HepG2 (cell line): ENCODE results near the gene UBE2S. TPM values are rescaled to one million over a fixed set of nuclear protein-coding genes. Genes with fewer than 3 reads are reported as not detected.

Experiments used
- BORCS8-MEF2B ChIP-seq: sonication (generic); formaldehyde crosslinking; IDR thresholded peaks from 2 replicates; pipeline ENCODE4 v1.8.0; 2022; ENCODE audit warnings: mild to moderate bottlenecking, missing genetic modification reagents
- CBFB ChIP-seq: sonication (generic); formaldehyde crosslinking; IDR thresholded peaks from 2 replicates; pipeline ENCODE4 v1.4.0; 2020; ENCODE audit warnings: missing genetic modification reagents
- FOSL2 ChIP-seq: sonication (generic); formaldehyde crosslinking; IDR thresholded peaks from 2 replicates; pipeline ENCODE4 v1.4.0; 2020; ENCODE audit warnings: missing genetic modification reagents
- GABPB1 ChIP-seq: IDR thresholded peaks from 2 replicates; pipeline ENCODE4 v1.6.1; 2016; ENCODE audit warnings: mild to moderate bottlenecking, missing genetic modification reagents, moderate library complexity, missing compliant biosample characterization
- GMEB1 ChIP-seq: sonication (generic); formaldehyde crosslinking; IDR thresholded peaks from 2 replicates; pipeline ENCODE4 v1.5.1; 2020; ENCODE audit warnings: missing genetic modification reagents, mild to moderate bottlenecking, borderline replicate concordance
- KAT8 ChIP-seq: IDR thresholded peaks from 2 replicates; pipeline ENCODE4 v1.6.1; 2016; ENCODE audit warnings: missing genetic modification reagents, missing compliant biosample characterization
- MAFF ChIP-seq: IDR thresholded peaks from 2 replicates; pipeline ENCODE4 v1.6.1; 2011; ENCODE audit warnings: low read depth, low read length, improper control_type of control experiment
- MAFG ChIP-seq: sonication (generic); formaldehyde crosslinking; IDR thresholded peaks from 2 replicates; pipeline ENCODE4 v1.5.1; 2020; ENCODE audit warnings: mild to moderate bottlenecking, missing genetic modification reagents
- MXD3 ChIP-seq: IDR thresholded peaks from 2 replicates; pipeline ENCODE4 v1.6.1; 2016; ENCODE audit warnings: mild to moderate bottlenecking, missing biosample characterization, missing genetic modification reagents
- NFYC ChIP-seq: IDR thresholded peaks from 2 replicates; pipeline ENCODE4 v1.6.1; 2016; ENCODE audit warnings: missing genetic modification reagents, missing compliant biosample characterization
- SMARCC2 ChIP-seq: fragments of 450-650 bp; IDR thresholded peaks from 2 replicates; pipeline ENCODE4 v1.6.1; 2017; ENCODE audit warnings: antibody characterized with exemption, mild to moderate bottlenecking
- SP1 ChIP-seq, 2 experiments: fragments of 450-650 bp in 1 of 2; sonication (generic) in 1 of 2; formaldehyde crosslinking in 1 of 2; IDR thresholded peaks; 2 replicates each; pipeline versions ENCODE4 v1.4.0 to v1.6.1; 2016 to 2020; ENCODE audit warnings: missing genetic modification reagents in 1 of 2
- ZBTB2 ChIP-seq: sonication (generic); formaldehyde crosslinking; IDR thresholded peaks from 2 replicates; pipeline ENCODE4 v1.8.0; 2022; ENCODE audit warnings: low read depth, missing genetic modification reagents
- ZNF160 ChIP-seq: sonication (generic); formaldehyde crosslinking; IDR thresholded peaks from 2 replicates; pipeline ENCODE4 v1.8.0; 2022; ENCODE audit warnings: mild to moderate bottlenecking, inconsistent platforms, missing genetic modification reagents
- ZNF446 ChIP-seq: sonication (generic); formaldehyde crosslinking; IDR thresholded peaks from 2 replicates; pipeline ENCODE4 v1.5.0; 2020; ENCODE audit warnings: mild to moderate bottlenecking, missing genetic modification reagents
- ZNF562 ChIP-seq: sonication (generic); formaldehyde crosslinking; IDR thresholded peaks from 2 replicates; pipeline ENCODE4 v1.8.0; 2022; ENCODE audit warnings: missing genetic modification reagents, borderline replicate concordance
- polyA plus RNA-seq, 8 experiments: library from polyadenylated mRNA; depleted of rRNA in 3 of 8; stranded (reverse) in 7 of 8; unstranded in 1 of 8; fragments of >200 nt; fragmentation: Illumina TruSeq in 4 of 8; extraction: Trizol in 4 of 8; gene quantifications; 2 replicates each; pipeline versions ENCODE4 v1.2.1 to v1.2.3, GENCODE V29; 2011 to 2016; ENCODE audit warnings: low read depth in 4 of 8, missing spikeins in 1 of 8, mixed read lengths in 1 of 8; ENCODE audit not compliant: insufficient read depth in 1 of 8
- total RNA-seq, 5 experiments: library from RNA; depleted of rRNA; stranded (reverse); fragments of >200 nt; fragmentation: Illumina TruSeq; extraction: Trizol; gene quantifications; 2 replicates each; pipeline ENCODE4 v1.2.3, GENCODE V29; 2016; ENCODE audit warnings: low read depth in 1 of 5
- TF ChIP-seq, protein P1 (sequence below): sonication (generic); formaldehyde crosslinking; IDR thresholded peaks from 2 replicates; pipeline ENCODE4 v1.5.1; 2020; ENCODE audit warnings: missing genetic modification reagents, mild to moderate bottlenecking, borderline replicate concordance
- TF ChIP-seq, protein P2 (sequence below): sonication (generic); formaldehyde crosslinking; conservative IDR thresholded peaks from 2 replicates; pipeline ENCODE4 v1.8.0; 2022; ENCODE audit warnings: mild to moderate bottlenecking, moderate library complexity, missing genetic modification reagents
- TF ChIP-seq, protein P3 (sequence below): sonication (generic); formaldehyde crosslinking; IDR thresholded peaks from 2 replicates; pipeline ENCODE4 v1.4.0; 2020; ENCODE audit warnings: low read depth, missing genetic modification reagents

The UBE2S gene
- total and polyA plus RNA-seq, 2 of the 13 experiments (the other 11 are each of a cell fraction or from before 2014, with no cell fraction given), result 32.2 to 39.3 TPM

- peak; percentile 51 for TF ChIP-seq FOSL2 (CRISPR knock-in tag)
- TF ChIP-seq CBFB (CRISPR knock-in tag), result no peak
- TF ChIP-seq BORCS8-MEF2B (CRISPR knock-in tag), result peak; percentile 89; the same call in 1 of the 2 replicates
- peak; percentile 90; the same call in 1 of the 2 replicates for TF ChIP-seq ZNF160 (CRISPR knock-in tag)
- TF ChIP-seq, protein P1, sequence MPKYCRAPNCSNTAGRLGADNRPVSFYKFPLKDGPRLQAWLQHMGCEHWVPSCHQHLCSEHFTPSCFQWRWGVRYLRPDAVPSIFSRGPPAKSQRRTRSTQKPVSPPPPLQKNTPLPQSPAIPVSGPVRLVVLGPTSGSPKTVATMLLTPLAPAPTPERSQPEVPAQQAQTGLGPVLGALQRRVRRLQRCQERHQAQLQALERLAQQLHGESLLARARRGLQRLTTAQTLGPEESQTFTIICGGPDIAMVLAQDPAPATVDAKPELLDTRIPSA (CRISPR knock-in tag), result no peak
- TF ChIP-seq ZNF446 (CRISPR knock-in tag), result peak; percentile 87; the same call in 1 of the 2 replicates
- no peak for TF ChIP-seq MAFG (CRISPR knock-in tag)
- peak; percentile 97 for TF ChIP-seq GABPB1 (CRISPR knock-in tag)
- TF ChIP-seq GMEB1, result peak; percentile 50; the same call in 1 of the 2 replicates
- peak; percentile 89 for TF ChIP-seq MXD3 (CRISPR knock-in tag)
- no peak for TF ChIP-seq SMARCC2
- TF ChIP-seq KAT8 (CRISPR knock-in tag), result peak; percentile 88
- no peak for TF ChIP-seq ZNF562
- 0 out of 2 replicates have a peak, but pooled peaks have one; percentile 53 for TF ChIP-seq ZBTB2 (CRISPR knock-in tag)
- no peak for TF ChIP-seq MAFF
- TF ChIP-seq NFYC (CRISPR knock-in tag), result no peak
- TF ChIP-seq SP1 (IDR thresholded peaks at IDR 0.05), result no peak
- TF ChIP-seq SP1 (CRISPR knock-in tag; IDR thresholded peaks at IDR 0.05), result peak; percentile 77
- TF ChIP-seq, protein P2, sequence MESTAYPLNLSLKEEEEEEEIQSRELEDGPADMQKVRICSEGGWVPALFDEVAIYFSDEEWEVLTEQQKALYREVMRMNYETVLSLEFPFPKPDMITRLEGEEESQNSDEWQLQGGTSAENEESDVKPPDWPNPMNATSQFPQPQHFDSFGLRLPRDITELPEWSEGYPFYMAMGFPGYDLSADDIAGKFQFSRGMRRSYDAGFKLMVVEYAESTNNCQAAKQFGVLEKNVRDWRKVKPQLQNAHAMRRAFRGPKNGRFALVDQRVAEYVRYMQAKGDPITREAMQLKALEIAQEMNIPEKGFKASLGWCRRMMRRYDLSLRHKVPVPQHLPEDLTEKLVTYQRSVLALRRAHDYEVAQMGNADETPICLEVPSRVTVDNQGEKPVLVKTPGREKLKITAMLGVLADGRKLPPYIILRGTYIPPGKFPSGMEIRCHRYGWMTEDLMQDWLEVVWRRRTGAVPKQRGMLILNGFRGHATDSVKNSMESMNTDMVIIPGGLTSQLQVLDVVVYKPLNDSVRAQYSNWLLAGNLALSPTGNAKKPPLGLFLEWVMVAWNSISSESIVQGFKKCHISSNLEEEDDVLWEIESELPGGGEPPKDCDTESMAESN (CRISPR knock-in tag), result peak; percentile 78
- TF ChIP-seq, protein P3, sequence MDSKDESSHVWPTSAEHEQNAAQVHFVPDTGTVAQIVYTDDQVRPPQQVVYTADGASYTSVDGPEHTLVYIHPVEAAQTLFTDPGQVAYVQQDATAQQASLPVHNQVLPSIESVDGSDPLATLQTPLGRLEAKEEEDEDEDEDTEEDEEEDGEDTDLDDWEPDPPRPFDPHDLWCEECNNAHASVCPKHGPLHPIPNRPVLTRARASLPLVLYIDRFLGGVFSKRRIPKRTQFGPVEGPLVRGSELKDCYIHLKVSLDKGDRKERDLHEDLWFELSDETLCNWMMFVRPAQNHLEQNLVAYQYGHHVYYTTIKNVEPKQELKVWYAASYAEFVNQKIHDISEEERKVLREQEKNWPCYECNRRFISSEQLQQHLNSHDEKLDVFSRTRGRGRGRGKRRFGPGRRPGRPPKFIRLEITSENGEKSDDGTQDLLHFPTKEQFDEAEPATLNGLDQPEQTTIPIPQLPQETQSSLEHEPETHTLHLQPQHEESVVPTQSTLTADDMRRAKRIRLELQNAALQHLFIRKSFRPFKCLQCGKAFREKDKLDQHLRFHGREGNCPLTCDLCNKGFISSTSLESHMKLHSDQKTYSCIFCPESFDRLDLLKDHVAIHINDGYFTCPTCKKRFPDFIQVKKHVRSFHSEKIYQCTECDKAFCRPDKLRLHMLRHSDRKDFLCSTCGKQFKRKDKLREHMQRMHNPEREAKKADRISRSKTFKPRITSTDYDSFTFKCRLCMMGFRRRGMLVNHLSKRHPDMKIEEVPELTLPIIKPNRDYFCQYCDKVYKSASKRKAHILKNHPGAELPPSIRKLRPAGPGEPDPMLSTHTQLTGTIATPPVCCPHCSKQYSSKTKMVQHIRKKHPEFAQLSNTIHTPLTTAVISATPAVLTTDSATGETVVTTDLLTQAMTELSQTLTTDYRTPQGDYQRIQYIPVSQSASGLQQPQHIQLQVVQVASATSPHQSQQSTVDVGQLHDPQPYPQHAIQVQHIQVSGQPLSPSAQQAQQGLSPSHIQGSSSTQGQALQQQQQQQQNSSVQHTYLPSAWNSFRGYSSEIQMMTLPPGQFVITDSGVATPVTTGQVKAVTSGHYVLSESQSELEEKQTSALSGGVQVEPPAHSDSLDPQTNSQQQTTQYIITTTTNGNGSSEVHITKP (CRISPR knock-in tag), result no peak
Measured at GRCh38 chr19:55385724-55386492, 21.7 kb downstream of the UBE2S start, which contains the start of gene RPL28 (continued).
